Measurements from ENCODE around the gene MIDN. TPM values are rescaled to one million over a fixed set of nuclear protein-coding genes. Genes with fewer than 3 reads are reported as not detected.
A peak's percentile ranks its signal among the peaks of the same experiment; 100 is the strongest.

Gene MIDN
- total and polyA plus RNA-seq, 2 experiments from 2014 or later: 4.0 to 9.4 TPM

DNA sequence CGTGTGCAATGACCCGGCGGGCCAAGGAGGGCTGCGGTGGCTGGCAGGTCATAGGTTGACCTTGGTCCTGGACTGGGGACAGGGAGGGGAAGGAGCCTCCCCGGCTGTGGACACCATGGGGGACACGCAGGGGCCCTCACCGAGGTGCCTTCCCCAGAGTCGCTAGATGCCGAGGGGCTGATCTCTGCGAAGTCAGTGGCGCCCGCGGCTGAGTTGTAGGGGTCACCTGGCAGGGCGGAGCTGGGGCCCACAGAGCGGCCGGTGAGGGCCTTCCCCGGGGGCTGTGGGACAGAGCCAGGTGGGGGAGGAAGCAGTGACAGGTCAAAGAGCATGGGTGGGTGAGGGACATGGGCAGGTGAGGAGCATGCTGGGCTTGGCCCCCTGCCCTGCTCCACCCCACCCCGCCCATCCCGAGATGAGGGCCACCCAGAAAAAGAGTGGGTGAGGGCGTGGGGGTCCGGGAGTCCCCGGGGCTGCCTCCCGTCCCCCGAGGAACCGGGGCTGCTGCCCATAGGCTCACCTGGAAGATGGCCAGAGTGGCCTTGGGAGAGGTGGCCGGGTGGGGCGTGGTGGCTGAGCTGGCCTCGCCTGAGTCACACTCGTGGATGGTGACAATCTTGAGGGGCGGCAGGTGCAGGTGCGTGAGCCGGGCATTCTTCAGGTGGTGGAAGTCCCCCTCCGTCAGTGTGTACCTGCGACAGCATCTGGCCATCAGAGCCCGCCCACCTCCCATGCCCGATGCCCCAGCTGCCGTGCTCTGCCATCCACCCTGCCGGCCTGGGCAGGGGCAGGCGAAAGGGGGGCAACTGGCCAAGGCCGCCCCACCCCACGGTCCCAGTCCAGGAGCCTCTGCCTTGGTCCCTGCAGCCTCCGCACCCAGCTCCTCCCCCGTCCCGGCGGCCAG is 14.1 kb upstream of the MIDN start:
- Histone ChIP-seq H3K4me3 (no peak overlapping the region), H2AFZ (no peak overlapping the region), H3K4me1 (ENCODE audit: insufficient read depth) (0 out of 2 replicates have a peak, but pooled peaks cover 5% of the 10 kb centered on the region), H3K79me2 (ENCODE audit: insufficient read depth) (no peaks in the 10 kb centered on the region), H3K9me2 (ENCODE audit: insufficient read depth) (no peaks in the 10 kb centered on the region), H3K36me3 (ENCODE audit: low read depth) (no peaks in the 10 kb centered on the region), H4K20me1 (ENCODE audit: insufficient read depth) (no peaks in the 10 kb centered on the region), H3K27me3 (replicated peaks; ENCODE audit: insufficient read depth) (no peaks in the 10 kb centered on the region), H3K4me2 (ENCODE audit: unreplicated experiment) (no peak overlapping the region), H3K9ac (no peak overlapping the region), H3K9me3 (ENCODE audit: low read depth) (no peaks in the 10 kb centered on the region), H3F3A (ENCODE audit: insufficient read depth) (peaks cover 16% of the 10 kb centered on the region), H3K27ac (no peak overlapping the region)
- TF ChIP-seq EZH2phosphoT487 (IDR thresholded peaks at IDR 0.05; ENCODE audit: insufficient read depth, low read depth) (no peak), EZH2 (IDR thresholded peaks at IDR 0.05; ENCODE audit: insufficient read depth, poor library complexity, severe bottlenecking) (no peak)
- in situ Hi-C loops (cut with MboI): no loop called here
- no peak for DNase-seq
- 95 to 97% methylated on average over 29 to 44 of the region's 45 CpGs for WGBS, 2 experiments (ENCODE audit: low coverage in 1 of 2, low lambda C conversion rate in 2 of 2, missing lambda C conversion rate in 2 of 2)

DNA sequence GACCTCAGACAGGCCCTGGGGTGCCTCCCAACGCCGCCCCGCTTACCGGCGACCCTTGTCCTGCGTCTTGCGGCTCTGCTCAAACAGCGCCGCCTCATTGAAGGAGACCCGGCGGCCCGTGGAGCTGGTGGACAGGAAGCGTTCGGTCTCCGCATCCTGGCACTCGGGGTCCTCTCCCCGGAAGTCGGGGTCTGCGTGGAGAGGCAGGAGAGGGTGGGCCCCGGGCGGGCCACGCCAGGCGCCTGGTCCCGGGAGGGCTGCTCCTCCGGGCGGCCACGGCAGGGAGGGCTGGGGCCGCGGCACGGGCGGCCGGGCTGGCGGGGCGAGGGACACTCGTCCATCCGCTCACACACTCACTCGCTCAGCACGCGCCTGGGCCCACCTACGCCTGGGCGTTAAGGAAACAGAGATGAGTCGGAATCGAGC is 13.4 kb upstream of the MIDN start:
- no peaks in the 10 kb centered on the region for H3K79me2 ChIP-seq (ENCODE audit: insufficient read depth)
- H3K9ac ChIP-seq: no peak overlapping the region
- H3K9me2 ChIP-seq (ENCODE audit: insufficient read depth): no peaks in the 10 kb centered on the region
- no peak overlapping the region for H3K4me3 ChIP-seq
- H3K4me2 ChIP-seq (ENCODE audit: unreplicated experiment): no peak overlapping the region
- TF ChIP-seq EZH2 (IDR thresholded peaks at IDR 0.05; ENCODE audit: insufficient read depth, poor library complexity, severe bottlenecking): no peak
- TF ChIP-seq EZH2phosphoT487 (IDR thresholded peaks at IDR 0.05; ENCODE audit: insufficient read depth, low read depth): no peak
- H2AFZ ChIP-seq: no peak overlapping the region
- 92 to 97% methylated on average over 16 to 43 of the region's 43 CpGs for WGBS, 2 experiments (ENCODE audit: low coverage in 1 of 2, low lambda C conversion rate in 2 of 2, missing lambda C conversion rate in 2 of 2)
- no peaks in the 10 kb centered on the region for H4K20me1 ChIP-seq (ENCODE audit: insufficient read depth)
- no peak overlapping the region for H3K27ac ChIP-seq
- in situ Hi-C loops (cut with MboI): no loop called here
- H3K36me3 ChIP-seq (ENCODE audit: low read depth): no peaks in the 10 kb centered on the region
- H3F3A ChIP-seq (ENCODE audit: insufficient read depth): peaks cover 21% of the 10 kb centered on the region
- H3K4me1 ChIP-seq (ENCODE audit: insufficient read depth): 0 out of 2 replicates have a peak, but pooled peaks cover 5% of the 10 kb centered on the region
- no peaks in the 10 kb centered on the region for H3K27me3 ChIP-seq (replicated peaks; ENCODE audit: insufficient read depth)
- no peaks in the 10 kb centered on the region for H3K9me3 ChIP-seq (ENCODE audit: low read depth)
- DNase-seq: no peak

GRCh38 chr19:1235625-1236538 is 12.5 kb upstream of the MIDN start:
- peak overlapping the region; percentile 53 for H3K4me3 ChIP-seq
- peak overlapping the region; percentile 20 for H3K4me2 ChIP-seq (ENCODE audit: unreplicated experiment)
- H3F3A ChIP-seq (ENCODE audit: insufficient read depth): peaks cover 21% of the 10 kb centered on the region
- no peak overlapping the region for H3K27ac ChIP-seq
- no peaks in the 10 kb centered on the region for H3K36me3 ChIP-seq (ENCODE audit: low read depth)
- WGBS, 2 experiments (ENCODE audit: low coverage in 1 of 2, low lambda C conversion rate in 2 of 2, missing lambda C conversion rate in 2 of 2): 77 to 84% methylated on average over 34 to 39 of the region's 39 CpGs
- TF ChIP-seq EZH2 (IDR thresholded peaks at IDR 0.05; ENCODE audit: insufficient read depth, poor library complexity, severe bottlenecking) (no peak), EZH2phosphoT487 (IDR thresholded peaks at IDR 0.05; ENCODE audit: insufficient read depth, low read depth) (no peak)
- H3K79me2 ChIP-seq (ENCODE audit: insufficient read depth): no peaks in the 10 kb centered on the region
- H2AFZ ChIP-seq: no peak overlapping the region
- in situ Hi-C loops (cut with MboI): no loop called here
- H3K4me1 ChIP-seq (ENCODE audit: insufficient read depth): peaks cover 7% of the 10 kb centered on the region; the same call in 1 of the 2 replicates
- H3K9me3 ChIP-seq (ENCODE audit: low read depth): no peaks in the 10 kb centered on the region
- no peaks in the 10 kb centered on the region for H4K20me1 ChIP-seq (ENCODE audit: insufficient read depth)
- peak overlapping the region; percentile 53; the same call in 1 of the 2 replicates for H3K9ac ChIP-seq
- peak; percentile 58 for DNase-seq
- H3K27me3 ChIP-seq (replicated peaks; ENCODE audit: insufficient read depth): no peaks in the 10 kb centered on the region
- no peaks in the 10 kb centered on the region for H3K9me2 ChIP-seq (ENCODE audit: insufficient read depth)

- Histone ChIP-seq H3K4me1 (ENCODE audit: insufficient read depth) (peaks cover 13% of the 10 kb centered on the region), H3K9me3 (ENCODE audit: low read depth) (no peaks in the 10 kb centered on the region), H3K27ac (no peak overlapping the region), H3K9me2 (ENCODE audit: insufficient read depth) (no peaks in the 10 kb centered on the region), H4K20me1 (ENCODE audit: insufficient read depth) (no peaks in the 10 kb centered on the region), H2AFZ (no peak overlapping the region), H3K79me2 (ENCODE audit: insufficient read depth) (0 out of 2 replicates have a peak, but pooled peaks cover 4% of the 10 kb centered on the region), H3K36me3 (ENCODE audit: low read depth) (no peaks in the 10 kb centered on the region), H3K4me3 (peak overlapping the region; percentile 78), H3F3A (ENCODE audit: insufficient read depth) (peaks cover 21% of the 10 kb centered on the region), H3K9ac (peak overlapping the region; percentile 76), H3K4me2 (ENCODE audit: unreplicated experiment) (peak overlapping the region; percentile 74), H3K27me3 (replicated peaks; ENCODE audit: insufficient read depth) (no peaks in the 10 kb centered on the region)
- in situ Hi-C loops (cut with MboI): no loop called here
- 21 to 41% methylated on average over 11 to 22 of the region's 42 CpGs for WGBS, 2 experiments (ENCODE audit: low coverage in 1 of 2, low lambda C conversion rate in 2 of 2, missing lambda C conversion rate in 2 of 2)
- DNase-seq: peak; percentile 49
- TF ChIP-seq EZH2phosphoT487 (IDR thresholded peaks at IDR 0.05; ENCODE audit: insufficient read depth, low read depth): no peak
- TF ChIP-seq EZH2 (IDR thresholded peaks at IDR 0.05; ENCODE audit: insufficient read depth, poor library complexity, severe bottlenecking): no peak
These were observed 11.8 kb upstream of the MIDN start for GRCh38 chr19:1236576-1236975.

All from GM23248 (cell line).